MM.1S (cell line): Measurements from ENCODE around the gene PRSS16.

ENCODE experiments used
- CTCF ChIP-seq: fragments of 300-600 bp; sonication (generic); IDR thresholded peaks from 2 replicates; pipeline ENCODE4 v1.5.1; 2016; ENCODE audit warnings: antibody characterized with exemption, low read length, mixed read lengths
- EZH2 ChIP-seq: fragments of 300-600 bp; sonication (generic); optimal IDR thresholded peaks from 2 replicates; pipeline ENCODE3; 2017; ENCODE audit warnings: low read depth, mild to moderate bottlenecking, antibody characterized with exemption, low read length, mixed read lengths

GRCh38 chr6:27214126-27214601 lies 33.3 kb upstream of the PRSS16 start:
- TF ChIP-seq CTCF (no peak), EZH2 (no peak)
